ENCODE data around the gene GTF2I.
"Not testable (repeated sequence)": the region's sequence is repeated elsewhere in the genome, so short reads cannot be mapped to it uniquely, and the experiment has no call there.

DNA sequence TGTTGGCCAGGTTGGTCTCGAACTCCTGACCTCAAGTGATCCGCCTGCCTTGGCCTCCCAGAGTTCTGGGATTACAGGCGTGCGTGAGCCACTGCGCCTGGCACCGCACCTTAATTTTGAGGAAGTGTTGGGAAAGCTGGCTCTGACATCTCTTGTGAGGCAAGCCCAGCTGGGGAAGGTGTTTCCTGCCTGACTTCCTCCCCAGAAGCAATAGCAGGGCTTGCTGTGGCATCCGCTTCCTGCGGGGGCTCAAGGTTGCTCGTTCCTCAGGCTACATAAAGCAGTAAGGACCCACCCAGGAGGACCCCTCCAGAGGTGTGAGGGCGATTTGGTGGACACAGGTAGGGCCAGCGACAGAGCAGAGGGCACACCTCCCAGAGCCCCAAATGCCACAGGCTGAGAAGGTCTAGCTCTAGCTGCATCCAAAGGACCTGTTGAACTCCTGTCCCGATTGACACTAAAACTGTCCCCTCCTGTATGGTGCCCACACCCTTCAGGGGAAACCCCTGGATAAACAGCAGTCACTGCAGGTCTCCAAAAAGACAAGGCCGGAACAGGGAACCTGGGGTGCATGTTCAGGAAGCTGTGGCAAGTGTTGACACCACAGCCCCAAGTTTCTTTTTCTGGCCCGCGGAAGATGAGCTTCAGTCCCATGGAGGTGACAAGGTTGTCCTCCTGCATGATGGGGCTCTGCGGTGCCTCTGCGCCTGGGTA is 107.8 kb downstream of the GTF2I start:
- not testable (repeated sequence) for TF ChIP-seq CTCF (conservative IDR thresholded peaks at IDR 0.05; ENCODE audit: low read depth in 2 of 2); EZH2 (IDR thresholded peaks at IDR 0.05; ENCODE audit: low read depth, unreplicated experiment); POLR2AphosphoS5 (IDR thresholded peaks at IDR 0.05; ENCODE audit: low read depth)
